Retinal pigment epithelial cell (primary cell): Measurements from ENCODE around the gene ZBTB46.
"Not testable (repeated sequence)": the region's sequence is repeated elsewhere in the genome, so short reads cannot be mapped to it uniquely, and the experiment has no call there.

Source experiments
- DNase-seq: peaks from one replicate; pipeline ENCODE4 v3.0.0-alpha.2; 2010; ENCODE audit warnings: low read depth
- H3K4me3 ChIP-seq: 2 replicates; pipeline ENCODE4 v1.5.1; 2011; ENCODE audit warnings: mild to moderate bottlenecking, low read length, control low read depth, moderate library complexity
- TF ChIP-seq, protein P1 (sequence below): conservative IDR thresholded peaks from 2 replicates; pipeline ENCODE4 v1.5.1; 2011; ENCODE audit warnings: low read depth, low read length, control low read depth, inconsistent platforms

The ZBTB46 gene

DNA sequence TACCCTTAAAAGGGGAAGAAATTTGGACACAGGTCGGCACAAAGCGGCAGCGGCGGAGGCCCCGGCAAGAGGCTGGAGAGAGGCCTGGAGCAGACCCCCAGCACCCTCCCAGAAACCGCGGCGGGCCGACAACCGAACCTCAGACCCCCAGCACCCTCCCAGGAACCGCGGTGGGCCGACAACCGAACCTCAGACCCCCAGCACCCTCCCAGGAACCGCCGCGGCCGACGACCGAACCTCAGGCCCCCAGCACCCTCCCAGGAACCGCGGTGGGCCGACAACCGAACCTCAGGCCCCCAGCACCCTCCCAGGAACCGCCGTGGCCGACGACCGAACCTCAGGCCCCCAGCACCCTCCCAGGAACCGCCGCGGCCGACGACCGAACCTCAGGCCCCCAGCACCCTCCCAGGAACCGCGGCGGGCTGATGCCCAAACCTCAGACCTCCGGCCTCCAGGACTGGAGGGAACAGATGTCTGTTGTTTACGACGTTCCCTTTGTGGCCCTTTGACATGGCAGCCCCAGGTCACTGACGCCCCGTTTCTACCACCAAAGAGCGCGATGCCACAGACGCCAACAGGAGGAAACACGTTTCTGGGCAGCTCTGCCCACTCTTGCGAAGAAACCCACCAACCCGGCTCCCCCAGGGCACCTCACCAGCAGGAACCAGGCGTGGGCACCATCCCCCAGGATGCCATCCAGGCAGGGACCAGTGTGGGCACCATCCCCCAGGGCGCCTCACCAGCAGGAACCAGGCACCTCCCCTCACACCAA lies 28.4 kb downstream of the ZBTB46 start:
- no peak overlapping the region for H3K4me3 ChIP-seq
- DNase-seq: no peak
- TF ChIP-seq, protein P1, sequence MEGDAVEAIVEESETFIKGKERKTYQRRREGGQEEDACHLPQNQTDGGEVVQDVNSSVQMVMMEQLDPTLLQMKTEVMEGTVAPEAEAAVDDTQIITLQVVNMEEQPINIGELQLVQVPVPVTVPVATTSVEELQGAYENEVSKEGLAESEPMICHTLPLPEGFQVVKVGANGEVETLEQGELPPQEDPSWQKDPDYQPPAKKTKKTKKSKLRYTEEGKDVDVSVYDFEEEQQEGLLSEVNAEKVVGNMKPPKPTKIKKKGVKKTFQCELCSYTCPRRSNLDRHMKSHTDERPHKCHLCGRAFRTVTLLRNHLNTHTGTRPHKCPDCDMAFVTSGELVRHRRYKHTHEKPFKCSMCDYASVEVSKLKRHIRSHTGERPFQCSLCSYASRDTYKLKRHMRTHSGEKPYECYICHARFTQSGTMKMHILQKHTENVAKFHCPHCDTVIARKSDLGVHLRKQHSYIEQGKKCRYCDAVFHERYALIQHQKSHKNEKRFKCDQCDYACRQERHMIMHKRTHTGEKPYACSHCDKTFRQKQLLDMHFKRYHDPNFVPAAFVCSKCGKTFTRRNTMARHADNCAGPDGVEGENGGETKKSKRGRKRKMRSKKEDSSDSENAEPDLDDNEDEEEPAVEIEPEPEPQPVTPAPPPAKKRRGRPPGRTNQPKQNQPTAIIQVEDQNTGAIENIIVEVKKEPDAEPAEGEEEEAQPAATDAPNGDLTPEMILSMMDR: no peak

GRCh38 chr20:63801174-63801573 lies 29.9 kb downstream of the ZBTB46 start:
- DNase-seq, H3K4me3 ChIP-seq: not testable (repeated sequence)

- not testable (repeated sequence) for H3K4me3 ChIP-seq, DNase-seq
Observed at GRCh38 chr20:63800411-63800810, 30.7 kb downstream of the ZBTB46 start.

- not testable (repeated sequence) for H3K4me3 ChIP-seq, DNase-seq
Observed at GRCh38 chr20:63799127-63799526, 31.9 kb downstream of the ZBTB46 start.

DNA sequence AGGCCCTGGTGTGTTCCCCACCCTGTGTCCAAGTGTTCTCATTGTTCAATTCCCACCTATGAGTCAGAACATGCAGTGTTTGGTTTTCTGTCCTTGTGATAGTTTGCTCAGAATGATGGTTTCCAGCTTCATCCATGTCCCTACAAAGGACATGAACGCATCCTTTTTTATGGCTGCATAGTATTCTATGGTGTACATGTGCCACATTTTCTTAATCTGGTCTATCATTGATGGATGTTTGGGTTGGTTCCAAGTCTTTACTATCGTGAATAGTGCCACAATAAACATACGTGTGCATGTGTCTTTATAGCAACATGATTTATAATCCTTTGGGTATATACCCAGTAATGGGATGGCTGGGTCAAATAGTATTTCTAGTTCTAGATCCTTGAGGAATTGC lies 33.9 kb downstream of the ZBTB46 start:
- DNase-seq, H3K4me3 ChIP-seq: not testable (repeated sequence)

GRCh38 chr20:63795178-63795830 lies 35.8 kb downstream of the ZBTB46 start:
- H3K4me3 ChIP-seq: no peak overlapping the region
- TF ChIP-seq, protein P1: no peak
- no peak for DNase-seq

DNA sequence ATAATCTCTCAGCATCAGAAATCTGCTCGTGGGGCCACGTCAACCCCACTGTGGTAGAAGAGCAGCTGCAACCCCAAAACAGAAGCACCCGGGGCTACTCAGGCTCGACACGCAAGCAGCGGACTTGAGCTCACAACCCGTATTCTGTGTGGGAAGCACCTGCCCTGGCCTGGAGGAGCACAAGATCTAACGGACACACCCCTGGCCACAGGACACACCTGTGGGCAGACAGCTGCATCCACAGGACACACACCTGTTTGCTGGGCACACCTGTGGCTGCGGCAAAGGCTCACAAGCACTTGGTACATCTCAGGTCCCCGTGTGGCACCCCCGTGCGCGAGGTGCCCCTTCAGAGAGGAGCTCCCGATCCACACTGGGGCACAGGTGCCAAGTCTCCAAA lies 36.5 kb downstream of the ZBTB46 start:
- TF ChIP-seq, protein P1: no peak
- no peak overlapping the region for H3K4me3 ChIP-seq
- no peak for DNase-seq

DNA sequence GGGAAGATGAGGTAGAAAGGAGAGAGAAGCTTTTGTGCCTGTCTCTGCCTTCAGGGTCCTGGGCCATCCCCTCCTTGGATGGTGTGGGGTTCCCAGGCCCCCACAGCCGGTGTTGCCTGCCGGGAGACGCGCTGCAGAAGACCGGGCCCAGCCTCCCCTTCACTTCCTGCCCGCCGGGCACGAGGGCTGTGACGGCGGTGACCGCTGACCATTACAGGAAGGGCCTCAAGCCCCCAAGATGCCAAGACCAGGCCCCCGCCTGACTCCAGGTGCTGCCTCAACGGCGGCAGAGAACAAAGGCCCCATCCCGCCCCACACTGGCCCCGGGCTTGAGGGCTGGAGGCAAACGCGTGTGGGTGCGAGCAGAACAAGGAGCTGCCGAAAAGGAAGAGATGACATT lies 38.2 kb downstream of the ZBTB46 start:
- H3K4me3 ChIP-seq: no peak overlapping the region
- DNase-seq: no peak
- TF ChIP-seq, protein P1: no peak

DNA sequence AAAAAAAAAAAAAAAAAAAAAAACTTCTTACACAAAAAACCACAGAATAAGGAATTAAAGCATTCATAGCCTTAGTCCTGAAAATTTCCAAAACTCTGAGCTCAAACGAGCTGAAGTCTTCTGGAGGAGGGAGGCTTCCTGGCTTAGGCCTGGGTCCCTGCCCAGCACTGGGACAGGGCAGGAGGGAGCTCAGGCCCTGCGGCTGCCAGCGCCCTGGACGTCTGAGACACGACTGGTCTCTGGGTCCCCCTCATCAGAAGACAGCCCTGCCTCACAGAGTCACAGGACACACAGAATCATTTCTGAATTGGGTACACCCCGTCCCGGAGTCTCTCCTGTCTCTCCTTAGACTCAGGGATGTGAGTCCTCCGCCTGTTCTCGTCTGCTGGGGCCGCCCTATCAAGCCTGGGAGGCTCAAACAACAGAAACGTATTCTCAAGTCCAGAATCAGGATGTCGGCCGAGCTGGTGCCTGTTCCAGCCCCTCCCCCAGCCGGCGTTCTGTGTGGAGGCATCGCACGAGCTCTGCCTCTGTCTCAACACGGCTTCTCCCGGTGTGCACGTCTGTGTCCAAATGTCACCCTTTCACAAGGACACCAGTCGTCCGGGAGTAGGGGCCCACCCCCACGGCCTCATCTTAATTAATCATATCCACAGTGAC lies 39.4 kb downstream of the ZBTB46 start:
- TF ChIP-seq, protein P1: no peak
- no peak overlapping the region for H3K4me3 ChIP-seq
- DNase-seq: no peak
